ENCODE data around the gene DPYSL5.
"Not testable (repeated sequence)": the region's sequence is repeated elsewhere in the genome, so short reads cannot be mapped to it uniquely, and the experiment has no call there.

The DPYSL5 gene

DNA sequence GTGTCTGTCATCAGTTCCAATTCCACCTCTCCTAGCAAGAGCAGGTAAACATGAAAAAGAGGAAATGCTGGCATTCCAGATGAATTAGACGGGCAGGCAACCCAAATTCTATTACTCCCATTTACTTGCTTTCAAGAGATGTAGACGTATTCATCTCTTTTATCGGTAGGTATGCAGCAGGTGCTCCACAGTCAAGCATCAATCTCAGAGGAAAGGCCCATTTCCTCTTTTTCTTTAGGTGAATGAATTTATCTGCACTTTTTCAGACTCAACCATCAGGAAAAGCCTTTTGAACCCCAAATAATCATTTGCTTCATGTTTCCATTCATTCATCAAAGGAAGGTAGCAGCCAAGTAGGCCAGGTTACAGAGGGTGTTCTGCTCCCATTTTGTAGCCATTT is 27.9 kb downstream of the DPYSL5 start:
- DNase-seq (ENCODE audit: low spot score), result no peak

DNA sequence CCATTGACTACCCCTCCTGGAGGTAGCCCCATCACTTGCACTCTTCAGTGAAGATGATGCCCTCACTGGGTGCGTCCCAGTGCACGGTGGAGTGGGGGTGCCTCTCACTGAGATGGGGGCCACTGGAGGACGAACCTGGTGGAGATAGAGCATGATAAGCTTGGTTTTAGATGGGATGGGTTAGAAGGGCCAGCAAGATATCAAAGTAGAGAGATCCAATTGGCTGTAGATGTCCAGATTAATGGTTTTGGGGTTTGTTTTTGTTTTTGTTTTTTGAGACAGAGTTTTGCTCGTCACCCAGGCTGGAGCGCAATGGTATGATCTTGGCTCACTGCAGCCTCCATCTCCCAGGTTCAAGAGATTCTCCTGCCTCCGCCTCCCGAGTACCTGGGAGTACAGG is 28.3 kb downstream of the DPYSL5 start:
- DNase-seq (ENCODE audit: low spot score), result no peak

DNA sequence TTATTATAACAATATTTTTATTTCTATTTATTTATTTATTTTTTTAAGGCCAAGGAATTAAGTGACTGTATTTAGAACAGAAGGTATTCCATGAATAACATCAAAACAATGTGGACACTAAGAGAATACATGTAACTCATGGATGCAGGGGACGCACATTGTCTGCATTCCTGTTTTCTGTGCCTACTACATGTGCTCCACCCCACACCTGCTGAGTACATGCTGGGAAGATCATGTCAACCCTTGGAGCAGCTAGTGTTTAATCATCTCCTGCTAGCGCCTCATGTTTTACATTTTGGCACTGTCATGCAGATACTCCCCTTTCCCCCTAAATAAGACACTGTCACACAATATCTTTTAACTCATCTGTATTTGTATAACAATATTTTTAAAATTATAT is 29.3 kb downstream of the DPYSL5 start:
- no peak for DNase-seq (ENCODE audit: low spot score)

DNA sequence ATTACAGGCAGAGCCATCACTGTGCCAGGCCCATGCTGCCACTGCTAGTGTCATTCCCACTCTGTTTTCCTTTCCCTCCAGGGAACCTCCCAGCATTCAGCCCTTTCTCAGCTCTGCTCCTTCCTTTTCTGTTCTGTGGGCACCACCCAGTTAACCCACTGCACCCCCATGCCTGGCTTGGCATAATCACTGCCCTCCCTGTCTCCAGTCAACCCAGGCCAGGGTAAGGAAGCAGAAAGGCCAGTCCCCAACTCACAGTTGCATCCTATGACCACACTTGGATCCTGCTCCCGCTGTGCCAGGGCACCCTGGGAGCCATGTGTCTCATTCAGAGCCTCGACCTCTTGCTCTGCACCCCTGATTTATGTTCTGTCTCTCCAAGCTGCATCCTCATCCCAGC is 32.2 kb downstream of the DPYSL5 start:
- no peak for DNase-seq (ENCODE audit: low spot score)

DNA sequence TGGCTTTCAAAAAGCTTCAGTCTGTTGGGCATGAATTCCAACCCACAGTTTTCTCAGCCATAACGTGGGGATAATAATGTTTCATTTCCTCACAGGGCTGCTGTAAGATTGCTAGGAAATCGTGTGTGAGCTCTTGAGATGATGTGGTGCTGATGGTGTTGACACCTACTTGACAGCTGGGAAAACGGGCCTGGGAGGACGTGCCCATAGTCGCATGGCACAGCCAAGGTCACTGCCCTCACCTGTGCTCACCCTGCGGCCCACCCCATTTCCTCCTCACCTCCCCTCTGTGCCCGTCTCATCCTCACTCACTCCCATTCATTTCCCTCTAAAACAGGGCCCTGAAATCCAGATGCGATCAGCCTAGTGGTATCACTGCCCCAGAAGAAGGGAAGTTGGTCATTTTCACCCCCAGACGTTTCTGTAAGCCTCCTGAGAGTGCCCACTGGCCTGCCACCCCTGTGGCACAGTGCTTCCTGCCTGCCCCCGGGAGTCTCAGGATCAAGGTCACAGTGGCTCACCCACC is 33.0 kb downstream of the DPYSL5 start:
- DNase-seq (ENCODE audit: low spot score), result no peak

DNA sequence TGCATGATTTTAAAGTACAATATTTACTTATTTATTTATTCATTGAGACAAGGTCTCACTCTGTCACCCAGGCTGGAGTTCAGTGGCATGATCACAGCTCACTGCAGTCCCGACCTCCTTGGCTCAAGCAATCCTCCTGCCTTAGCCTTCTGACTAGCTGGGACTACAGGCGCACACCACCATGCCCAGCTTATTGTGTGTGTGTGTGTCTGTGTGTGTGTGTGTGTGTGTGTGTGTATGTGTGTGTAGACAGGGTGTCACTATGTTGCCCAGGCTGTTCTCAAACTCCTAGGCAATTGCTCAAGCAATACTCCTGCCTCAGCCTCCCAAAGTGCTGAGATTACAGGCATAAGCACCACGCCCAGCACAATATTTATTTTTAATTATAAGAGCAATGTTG is 34.3 kb downstream of the DPYSL5 start:
- not testable (repeated sequence) for DNase-seq (ENCODE audit: low spot score)

DNA sequence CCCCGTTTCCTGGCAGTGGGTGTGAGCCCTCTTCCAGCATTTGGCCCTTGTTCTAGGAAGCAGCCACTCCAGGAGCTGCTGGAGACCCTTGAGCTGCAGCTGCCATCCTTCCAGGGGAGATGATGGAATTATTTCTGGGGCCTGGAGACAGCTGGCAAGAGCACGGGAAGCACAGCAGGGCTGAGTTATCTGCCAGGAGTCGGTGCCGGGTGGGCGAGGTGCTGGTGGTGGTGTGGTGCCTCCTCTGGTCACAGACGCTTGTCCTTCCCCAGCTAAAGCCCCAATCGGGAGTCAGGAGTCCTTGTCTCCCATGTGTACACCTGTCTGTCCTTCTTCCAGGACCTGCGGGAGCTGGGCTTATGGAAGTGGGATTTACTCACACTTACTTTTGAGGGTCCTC is 36.0 kb downstream of the DPYSL5 start:
- DNase-seq (ENCODE audit: low spot score), result no peak

DNA sequence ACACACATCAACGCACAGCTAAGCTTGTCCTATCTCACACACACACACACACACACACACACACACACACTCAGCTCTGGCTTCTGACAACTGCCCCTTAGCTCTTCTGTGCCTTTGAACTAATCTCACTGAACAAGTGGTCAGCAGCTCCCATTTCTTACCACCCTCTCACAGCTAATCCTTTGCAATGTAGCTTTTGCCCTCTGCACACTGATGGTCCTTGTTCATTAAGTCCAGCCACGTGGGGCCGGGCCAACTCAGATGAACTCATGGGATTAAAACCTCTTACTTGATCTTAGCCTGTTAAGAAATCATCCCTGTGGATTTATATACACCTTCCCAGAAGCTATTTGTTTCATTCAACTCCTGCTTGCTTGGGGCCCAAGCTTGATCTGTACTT is 36.6 kb downstream of the DPYSL5 start:
- no peak for DNase-seq (ENCODE audit: low spot score)

DNA sequence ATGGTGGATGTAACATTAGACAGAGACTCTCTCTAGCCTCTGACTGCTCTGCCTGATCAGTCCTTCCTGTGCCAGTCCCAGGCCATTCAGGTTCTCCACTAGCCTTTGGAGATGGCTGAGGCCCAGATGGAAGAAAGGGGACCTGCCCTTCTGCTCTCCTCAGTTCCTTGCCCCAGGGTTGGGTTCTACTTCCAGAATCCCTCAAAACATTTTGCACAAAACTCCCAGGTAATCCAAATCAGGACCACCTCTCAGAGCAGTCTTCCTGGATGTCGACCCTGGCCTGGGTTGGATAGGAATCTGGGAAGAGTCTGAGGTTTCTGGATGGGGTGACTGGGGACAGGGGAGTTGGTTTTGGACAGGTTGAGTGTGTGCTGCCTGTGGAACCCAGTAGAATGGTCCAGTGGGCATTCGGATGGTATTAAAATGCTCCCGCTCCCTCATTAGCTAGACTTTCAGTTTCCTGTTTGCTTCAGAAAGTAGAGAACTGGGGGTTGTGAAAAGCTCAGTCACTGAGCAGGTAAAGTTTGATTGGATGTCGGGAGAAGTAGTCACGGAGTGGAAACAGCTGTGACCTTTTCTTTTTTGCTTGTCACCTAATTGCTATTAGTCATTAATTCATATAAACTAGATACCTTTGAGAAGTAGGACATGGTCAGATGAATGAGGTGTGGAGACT is 37.9 kb downstream of the DPYSL5 start:
- no peak for DNase-seq (ENCODE audit: low spot score)

DNA sequence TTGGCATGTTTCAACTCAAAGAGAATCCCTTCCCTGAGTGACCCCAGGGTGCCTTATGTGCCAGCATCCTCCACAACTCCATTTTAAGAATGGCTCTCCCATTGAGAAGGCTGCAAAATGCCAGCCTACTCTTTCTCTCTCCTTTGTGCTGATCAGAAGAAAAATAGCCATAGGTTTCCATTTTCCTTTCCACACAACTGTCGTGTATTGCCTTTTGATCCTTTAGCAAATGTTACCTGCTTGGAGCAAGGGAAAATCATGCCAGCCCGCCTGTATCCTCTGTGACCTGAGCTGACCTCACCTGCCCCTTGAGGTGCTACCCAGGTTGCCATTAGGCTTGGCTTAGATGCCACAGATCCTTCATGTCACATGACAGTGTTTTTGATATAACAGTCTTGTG is 38.8 kb downstream of the DPYSL5 start:
- no peak for DNase-seq (ENCODE audit: low spot score)

DNA sequence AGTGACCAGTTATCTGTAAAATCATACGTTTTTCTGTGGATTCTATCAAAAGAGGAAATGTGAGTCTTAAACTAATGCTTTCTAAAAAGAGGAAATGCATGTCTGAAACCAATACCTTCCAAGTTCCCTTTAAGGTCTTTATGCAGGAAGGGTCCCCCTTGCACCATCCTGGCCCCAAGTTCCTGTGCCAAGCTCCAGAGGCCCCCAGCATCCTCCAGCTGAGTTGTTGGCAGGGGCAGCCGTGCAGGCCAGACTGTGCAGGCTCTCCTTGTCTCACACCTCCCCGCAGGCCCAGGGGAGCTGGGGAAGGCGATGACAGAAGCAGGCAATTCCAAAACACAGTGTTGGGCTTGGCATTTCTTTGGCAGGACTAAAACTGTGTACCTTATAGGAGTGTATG is 39.2 kb downstream of the DPYSL5 start:
- DNase-seq (ENCODE audit: low spot score), result no peak

DNA sequence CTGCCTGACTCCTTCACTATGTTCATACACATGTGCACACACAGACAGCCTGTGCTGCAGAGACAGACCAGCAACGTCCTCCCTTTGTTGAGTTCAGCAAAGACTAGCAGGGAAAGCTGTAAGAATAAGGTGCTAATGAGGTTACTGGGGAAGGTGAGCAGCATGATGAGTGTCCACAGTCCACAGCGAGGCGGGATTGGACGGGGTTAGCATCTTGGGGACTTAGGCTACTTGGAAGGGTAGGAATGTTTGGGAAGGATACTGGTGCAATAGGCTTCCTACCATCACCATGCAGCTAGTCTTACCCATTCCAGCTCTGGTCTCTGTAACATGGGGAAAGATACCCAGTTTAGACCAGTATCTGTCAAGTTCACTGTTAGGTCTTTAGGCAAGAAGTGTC is 41.9 kb downstream of the DPYSL5 start:
- DNase-seq (ENCODE audit: low spot score), result no peak

DNA sequence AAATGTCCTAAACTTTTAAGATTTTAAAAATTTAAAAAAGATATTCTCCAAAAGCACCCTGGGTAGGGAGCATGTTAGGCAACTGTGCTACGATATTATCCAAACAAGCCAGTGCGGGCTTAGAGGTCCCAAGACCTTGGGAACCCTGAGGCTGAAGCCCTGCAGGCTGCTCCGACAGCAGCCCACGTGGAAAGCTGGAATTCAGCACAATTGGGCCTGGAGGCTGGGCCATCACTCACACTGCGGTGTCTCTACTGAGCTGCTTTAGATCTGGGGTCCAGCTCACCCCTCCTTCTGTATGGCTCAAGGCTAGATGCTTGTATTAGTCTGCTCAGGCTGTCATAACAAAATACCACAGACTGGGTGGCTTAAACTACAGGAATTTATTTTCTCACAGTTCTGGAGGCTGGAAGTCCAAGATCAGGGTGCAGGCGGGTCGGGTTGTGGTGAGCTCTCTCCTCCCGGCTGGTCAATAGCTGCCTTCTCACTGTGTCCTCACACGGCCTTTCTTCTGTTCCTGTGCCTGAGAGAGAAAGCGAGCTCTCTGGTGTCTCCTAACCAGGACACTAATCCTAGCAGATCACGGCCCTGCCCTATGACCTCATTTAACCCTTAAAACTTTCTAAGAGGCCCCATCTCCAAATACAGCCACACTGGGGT is 42.5 kb downstream of the DPYSL5 start:
- DNase-seq (ENCODE audit: low spot score), result no peak

DNA sequence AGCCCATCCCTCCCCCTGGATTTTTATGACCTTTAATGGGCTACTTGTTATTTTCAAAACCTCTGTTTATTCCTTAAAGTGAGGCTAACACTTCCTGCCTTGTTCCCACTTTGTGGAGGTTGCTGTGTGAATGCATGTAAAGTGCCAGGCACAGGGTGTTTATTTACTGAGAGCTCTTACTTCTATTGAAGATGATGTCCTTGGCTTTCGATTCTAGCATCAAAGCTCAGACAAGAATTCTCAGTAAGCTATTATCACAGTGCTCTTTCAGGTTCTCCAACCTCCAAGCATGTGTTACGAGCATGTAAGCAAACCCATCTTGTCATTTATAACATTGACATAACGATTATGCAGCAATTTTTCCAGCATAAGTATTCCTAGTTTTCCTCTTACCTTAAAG is 44.2 kb downstream of the DPYSL5 start:
- DNase-seq (ENCODE audit: low spot score), result no peak

DNA sequence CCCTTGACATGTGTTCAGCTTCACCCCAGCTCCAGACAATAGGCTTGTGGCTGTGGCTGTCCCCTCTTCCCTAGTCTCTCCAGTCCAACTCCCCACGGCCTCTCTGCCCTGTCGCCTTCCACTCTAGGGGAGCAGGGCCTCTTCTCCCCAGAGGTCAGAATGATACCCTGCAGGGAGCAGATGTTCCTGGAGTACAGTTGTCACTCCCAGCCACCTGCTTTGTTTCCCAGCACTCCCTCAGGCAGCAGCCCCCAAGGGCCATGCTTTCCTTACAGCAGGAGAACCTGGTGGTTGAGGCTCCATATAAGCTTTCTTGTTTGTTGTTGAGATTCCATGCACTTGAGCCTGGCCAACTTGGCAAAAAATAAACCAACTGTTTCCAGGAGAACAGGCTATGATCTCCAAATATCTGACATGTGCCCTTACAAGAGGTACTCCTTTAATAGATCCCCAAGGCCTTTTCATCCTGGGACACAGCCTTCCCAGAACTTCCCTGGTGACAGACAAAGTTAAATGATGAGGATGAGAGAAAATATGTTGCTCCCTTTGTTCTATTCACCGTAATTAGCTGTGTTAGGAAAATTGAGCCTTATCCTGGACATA is 45.1 kb downstream of the DPYSL5 start:
- no peak for DNase-seq (ENCODE audit: low spot score)

DNA sequence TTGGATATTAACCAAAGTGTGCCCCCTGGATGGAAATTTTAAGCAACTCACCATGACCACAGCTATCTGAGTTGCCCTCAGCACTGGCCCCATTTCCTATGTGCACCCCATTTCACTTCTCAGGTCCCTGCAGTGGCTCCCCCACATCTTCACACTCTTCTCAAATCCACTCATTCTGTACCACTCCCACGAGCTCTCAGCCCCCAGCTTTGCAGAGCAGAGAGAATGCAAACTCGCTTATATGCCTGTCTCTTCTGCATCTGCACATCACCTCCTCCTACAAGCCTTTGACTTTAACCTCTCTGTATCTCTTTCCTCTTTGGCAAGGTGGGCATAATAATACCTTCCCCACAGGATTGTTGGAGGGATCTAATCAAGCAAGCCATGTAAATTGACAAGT is 46.2 kb downstream of the DPYSL5 start:
- DNase-seq (ENCODE audit: low spot score), result no peak

DNA sequence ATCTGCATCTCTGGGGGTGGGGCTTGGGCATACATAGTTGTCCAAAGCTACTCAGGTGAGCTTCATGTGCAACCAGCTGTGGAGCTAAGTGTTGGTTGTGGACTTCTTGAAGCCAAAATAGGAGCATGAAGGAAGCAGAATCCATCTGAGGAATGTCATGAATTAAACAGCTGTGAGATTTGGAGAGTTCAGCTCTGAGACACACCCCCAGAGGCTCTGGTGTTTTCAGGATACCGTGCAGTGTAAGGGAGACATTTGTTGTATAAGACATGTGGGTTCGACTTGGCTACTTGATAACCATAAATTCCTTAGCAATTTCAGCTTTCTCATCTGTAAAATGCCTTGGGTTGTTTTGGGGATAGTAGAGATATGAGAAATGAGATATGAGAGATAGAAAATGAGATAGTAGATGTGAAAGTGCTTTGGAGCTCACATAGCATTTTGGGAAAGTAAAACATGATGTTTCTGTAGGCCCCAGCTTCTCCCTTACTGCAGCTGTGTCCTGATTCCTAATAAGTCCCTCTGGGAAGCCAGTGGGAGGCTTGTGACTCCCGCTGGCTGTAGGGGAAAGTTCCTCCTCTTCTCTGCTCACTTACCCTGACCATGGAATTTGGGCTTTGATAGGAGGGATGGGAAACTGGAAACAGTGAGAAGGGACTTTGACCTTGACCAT is 50.0 kb downstream of the DPYSL5 start:
- DNase-seq (ENCODE audit: low spot score), result no peak

DNA sequence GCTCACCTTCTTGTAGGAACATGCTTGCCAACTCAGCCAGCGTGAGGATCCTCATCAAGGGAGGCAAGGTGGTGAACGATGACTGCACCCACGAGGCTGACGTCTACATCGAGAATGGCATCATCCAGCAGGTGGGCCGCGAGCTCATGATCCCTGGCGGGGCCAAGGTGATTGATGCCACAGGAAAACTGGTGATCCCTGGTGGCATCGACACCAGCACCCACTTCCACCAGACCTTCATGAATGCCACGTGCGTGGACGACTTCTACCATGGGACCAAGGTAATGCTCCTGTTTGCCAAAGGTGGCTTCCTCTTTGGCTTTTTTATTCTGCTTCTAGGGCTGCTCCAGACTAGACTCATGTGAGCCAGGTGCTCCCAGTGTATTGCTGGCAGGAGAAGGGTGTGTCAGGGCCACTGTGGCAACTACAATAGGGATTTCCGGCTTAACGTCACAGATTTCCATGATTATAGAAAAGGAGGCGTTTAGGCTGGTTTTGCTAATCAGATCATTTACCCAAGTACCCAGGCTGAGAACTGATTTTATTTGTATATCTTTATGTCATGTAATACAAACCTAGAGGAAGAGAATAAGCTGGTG is 50.6 kb downstream of the DPYSL5 start:
- DNase-seq (ENCODE audit: low spot score), result no peak

DNA sequence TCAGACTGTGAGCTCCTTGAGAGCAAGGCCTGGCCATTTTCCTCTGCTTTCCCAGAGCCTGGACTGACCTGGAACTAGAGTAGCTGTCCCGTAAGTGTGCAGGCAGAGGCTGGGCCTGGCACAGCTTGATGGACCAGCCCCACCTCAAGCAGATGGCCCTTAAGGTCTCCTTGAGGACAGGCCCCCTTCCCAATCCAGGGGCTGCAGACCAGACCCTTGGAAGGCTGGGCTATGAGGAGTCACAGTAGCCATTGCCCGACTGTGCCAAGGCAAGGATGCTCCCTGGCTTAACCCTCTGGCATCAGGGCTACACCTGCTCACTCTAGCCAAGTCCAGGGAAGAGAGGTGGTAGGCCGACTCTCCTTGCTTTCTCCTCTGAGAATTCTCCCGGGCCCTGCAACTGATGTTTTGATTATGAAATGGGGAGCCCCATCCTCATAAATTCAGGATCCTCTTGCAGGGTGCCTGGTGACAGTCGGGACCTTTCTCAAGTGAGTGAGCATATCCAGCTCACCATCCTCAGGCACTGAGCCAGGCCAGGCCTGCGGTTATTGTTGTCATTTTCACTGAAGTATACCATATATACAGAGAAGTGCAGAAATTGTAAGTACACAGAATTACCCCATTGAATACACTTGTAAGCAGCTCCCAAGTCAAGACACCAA is 51.7 kb downstream of the DPYSL5 start:
- DNase-seq (ENCODE audit: low spot score), result no peak

DNA sequence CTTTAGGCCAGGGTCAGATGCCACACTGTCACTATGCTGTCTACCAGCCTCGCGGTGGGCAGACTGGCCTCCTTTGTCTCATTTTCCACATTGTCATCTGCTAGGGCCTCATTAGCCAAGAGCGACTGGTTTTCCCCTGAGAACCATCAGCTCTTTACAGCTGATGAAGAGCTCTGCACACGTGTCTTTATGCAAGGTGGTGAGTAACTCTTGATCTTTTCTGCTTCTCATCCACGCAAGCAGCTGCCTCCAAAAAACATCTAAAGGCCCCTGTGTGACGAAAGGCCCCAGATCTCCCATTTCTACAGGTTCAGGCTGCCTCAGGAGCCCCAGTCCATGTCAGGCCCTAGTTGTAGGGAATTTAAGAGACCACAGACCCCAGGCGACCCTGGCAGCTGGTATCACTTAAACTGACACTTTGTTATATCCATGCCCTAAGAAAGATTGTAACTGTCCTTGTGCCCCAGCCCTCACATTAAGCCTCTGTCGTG is 52.9 kb downstream of the DPYSL5 start:
- no peak for DNase-seq (ENCODE audit: low spot score)

DNA sequence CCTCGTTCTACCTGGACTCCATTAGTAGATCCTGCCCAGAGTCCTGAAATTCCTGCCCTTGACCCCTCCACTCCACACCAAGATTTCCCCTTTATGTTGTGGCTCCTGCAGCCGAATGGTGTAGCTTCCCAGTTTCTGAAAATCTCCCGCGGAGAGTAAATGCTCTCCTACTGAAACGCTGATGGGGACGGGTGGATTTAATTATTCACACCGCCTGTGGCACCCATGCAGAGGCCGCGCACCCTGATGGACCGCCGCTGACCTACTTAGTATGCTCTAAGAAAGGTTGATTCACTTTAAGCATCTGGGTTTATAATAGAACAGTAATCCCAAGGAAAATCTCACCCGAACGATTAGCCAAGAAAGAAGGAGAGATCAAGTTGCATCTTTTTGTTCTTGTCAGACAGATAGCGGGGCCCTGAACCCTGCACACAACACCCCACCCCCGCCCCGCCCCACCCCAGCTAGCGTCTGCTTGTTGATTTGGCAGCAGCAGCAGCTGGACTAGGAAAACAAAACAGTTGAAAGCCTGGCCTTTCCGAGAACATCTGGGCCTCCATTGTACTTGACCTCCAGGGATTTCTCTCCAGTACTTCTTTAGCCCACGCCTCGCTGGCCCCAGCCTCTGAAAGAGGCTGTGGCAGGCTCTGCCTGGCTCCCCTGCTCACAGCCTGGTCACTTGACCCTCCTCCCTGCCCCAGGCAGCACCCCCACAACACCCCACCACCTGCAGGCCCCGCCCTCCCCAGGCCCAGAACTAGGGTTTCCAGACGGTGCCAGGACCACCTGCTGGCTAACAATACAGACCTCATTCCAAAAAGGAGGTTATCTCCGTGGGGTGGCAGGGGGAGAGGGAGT is 53.6 kb downstream of the DPYSL5 start:
- DNase-seq (ENCODE audit: low spot score), result no peak

Measured in LoVo (cell line).